Activated CD8-positive, alpha-beta T cell treated with anti-CD3 and anti-CD28 coated beads for 36 hours (primary cell): ENCODE data around the gene PRKD2. TPM values are rescaled to one million over a fixed set of nuclear protein-coding genes. Genes with fewer than 3 reads are reported as not detected.

ENCODE experiments used
- ATAC-seq: fragments of 200-7000 bp; cut with Tn5 transposase; one replicate; pipeline ENCODE4 v1.10.0; 2021; ENCODE audit warnings: mild to moderate bottlenecking, moderate library complexity
- CTCF ChIA-PET: fragments of 350-600 bp; sonication (Branson Sonifier 250); formaldehyde crosslinking; loops from one replicate; lab custom pipeline; 2021; ENCODE audit warnings: antibody characterized with exemption; lab: Charles Lee
- POLR2A ChIA-PET: fragments of 350-600 bp; sonication (Branson Sonifier 250); formaldehyde crosslinking; loops from one replicate; lab custom pipeline; 2021; ENCODE audit warnings: antibody characterized with exemption; lab: Charles Lee
- DNase-seq: peaks from one replicate; pipeline ENCODE4 v3.0.0-alpha.2; 2020
- H3K27ac Mint-ChIP-seq: one replicate; pipeline ENCODE4 v1.8.0; 2021; ENCODE audit warnings: mild to moderate bottlenecking, mixed read lengths
- H3K27me3 Mint-ChIP-seq: one replicate; pipeline ENCODE4 v1.8.0; 2021; ENCODE audit warnings: mixed read lengths
- H3K36me3 Mint-ChIP-seq: one replicate; pipeline ENCODE4 v1.8.0; 2021; ENCODE audit warnings: low read depth, mixed read lengths
- H3K4me1 Mint-ChIP-seq: one replicate; pipeline ENCODE4 v1.8.0; 2021; ENCODE audit warnings: low read depth, mixed read lengths
- H3K4me3 Mint-ChIP-seq: one replicate; pipeline ENCODE4 v1.8.0; 2021; ENCODE audit warnings: mild to moderate bottlenecking, moderate library complexity, mixed read lengths
- H3K9me3 Mint-ChIP-seq: one replicate; pipeline ENCODE4 v1.8.0; 2021; ENCODE audit warnings: mixed read lengths
- intact Hi-C: fragments of 100-400 bp; cut with micrococcal nuclease; formaldehyde crosslinking; loops from one replicate; pipeline ENCODE4 v1.10.0; 2022
- total RNA-seq, 2 experiments: library from RNA; stranded (reverse); gene quantifications; one replicate each; pipeline ENCODE4 v1.2.3, GENCODE V29; 2021
- TF ChIP-seq, protein P1 (sequence below): fragments of 200-600 bp; IDR thresholded peaks from one replicate; pipeline ENCODE4 v1.8.0; 2022; ENCODE audit warnings: antibody characterized with exemption, mild to moderate bottlenecking

The PRKD2 gene
- total RNA-seq, 2 experiments from 2014 or later: 81.1 to 86.0 TPM

GRCh38 chr19:46678110-46678732 lies 38.7 kb downstream of the PRKD2 start:
- H3K9me3 Mint-ChIP-seq: no peaks in the 10 kb centered on the region

DNA sequence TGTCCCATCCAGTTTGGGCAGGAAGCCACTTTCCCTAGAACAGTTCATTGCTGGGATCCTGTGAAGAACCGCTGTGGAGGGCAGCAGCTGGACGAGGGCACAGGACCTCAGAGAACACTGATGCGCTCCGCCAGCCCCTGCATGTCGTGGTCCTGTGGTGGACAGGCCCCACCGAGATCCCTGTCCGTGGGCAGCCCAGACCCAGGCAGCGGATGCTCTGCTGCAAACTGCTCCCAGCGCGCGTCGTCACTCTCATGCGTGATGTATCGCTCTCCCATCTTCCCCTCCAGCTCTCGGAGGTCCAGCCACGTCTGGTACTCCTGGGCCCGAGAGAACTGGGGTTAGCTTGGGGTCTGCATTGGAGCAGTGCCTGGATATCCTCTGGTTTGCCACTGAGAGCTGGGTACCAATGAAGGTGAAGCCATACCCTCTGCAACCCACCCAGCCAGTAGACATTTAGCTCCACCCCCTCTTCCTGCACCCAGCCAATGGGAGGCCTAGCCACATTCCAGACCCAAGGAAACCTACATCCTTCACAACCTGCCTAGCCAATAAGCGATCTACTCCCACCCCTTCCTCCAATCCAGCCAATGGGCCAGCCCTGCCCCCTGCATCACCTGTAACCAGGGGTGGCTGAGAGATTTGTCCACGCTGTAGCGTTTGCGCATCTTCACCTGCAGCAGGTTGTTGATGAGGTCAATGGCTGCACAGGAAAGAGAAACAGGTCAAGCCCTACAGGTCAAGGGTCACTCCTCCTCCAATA lies 42.3 kb downstream of the PRKD2 start:
- TF ChIP-seq, protein P1, sequence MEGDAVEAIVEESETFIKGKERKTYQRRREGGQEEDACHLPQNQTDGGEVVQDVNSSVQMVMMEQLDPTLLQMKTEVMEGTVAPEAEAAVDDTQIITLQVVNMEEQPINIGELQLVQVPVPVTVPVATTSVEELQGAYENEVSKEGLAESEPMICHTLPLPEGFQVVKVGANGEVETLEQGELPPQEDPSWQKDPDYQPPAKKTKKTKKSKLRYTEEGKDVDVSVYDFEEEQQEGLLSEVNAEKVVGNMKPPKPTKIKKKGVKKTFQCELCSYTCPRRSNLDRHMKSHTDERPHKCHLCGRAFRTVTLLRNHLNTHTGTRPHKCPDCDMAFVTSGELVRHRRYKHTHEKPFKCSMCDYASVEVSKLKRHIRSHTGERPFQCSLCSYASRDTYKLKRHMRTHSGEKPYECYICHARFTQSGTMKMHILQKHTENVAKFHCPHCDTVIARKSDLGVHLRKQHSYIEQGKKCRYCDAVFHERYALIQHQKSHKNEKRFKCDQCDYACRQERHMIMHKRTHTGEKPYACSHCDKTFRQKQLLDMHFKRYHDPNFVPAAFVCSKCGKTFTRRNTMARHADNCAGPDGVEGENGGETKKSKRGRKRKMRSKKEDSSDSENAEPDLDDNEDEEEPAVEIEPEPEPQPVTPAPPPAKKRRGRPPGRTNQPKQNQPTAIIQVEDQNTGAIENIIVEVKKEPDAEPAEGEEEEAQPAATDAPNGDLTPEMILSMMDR: no peak
- POLR2A ChIA-PET: interaction anchor here (0.5 to 2.1 kb wide), 4 partner anchors 13 to 98 kb away, joined by 3 to 8 read pairs (median 4); no protein-coding TSS in a partner anchor
- Mint-ChIP-seq H3K4me3 (no peak overlapping the region), H3K27ac (no peak overlapping the region), H3K9me3 (no peaks in the 10 kb centered on the region), H3K36me3 (peaks cover 50% of the 10 kb centered on the region), H3K4me1 (peaks cover 6% of the 10 kb centered on the region), H3K27me3 (no peaks in the 10 kb centered on the region)
- DNase-seq: no peak
- no peak for ATAC-seq
- intact Hi-C loops: no loop called here
- CTCF ChIA-PET: interaction anchor here (0.6 to 1.6 kb wide), 4 partner anchors 13 to 542 kb away, joined by 3 to 6 read pairs (median 4); no protein-coding TSS in a partner anchor

More at GRCh38 chr19:46678110-46678732, 38.7 kb downstream of the PRKD2 start:
- DNase-seq: peak; percentile 80
- ChIA-PET POLR2A (interaction anchor here (1.0 to 1.3 kb wide), 2 partner anchors 17 to 76 kb away, joined by 3 to 4 read pairs; partner anchors contain the start of gene CALM3), CTCF (interaction anchor here (1.5 kb wide), 1 partner anchor 26 kb away, joined by 4 read pairs; no protein-coding TSS in a partner anchor)
- Mint-ChIP-seq H3K4me1 (peaks cover 6% of the 10 kb centered on the region), H3K36me3 (peaks cover 55% of the 10 kb centered on the region), H3K27me3 (no peaks in the 10 kb centered on the region), H3K27ac (peak overlapping the region; percentile 56), H3K4me3 (no peak overlapping the region)
- intact Hi-C loops: no loop called here
- TF ChIP-seq, protein P1: no peak
- ATAC-seq: peak; percentile 97

DNA sequence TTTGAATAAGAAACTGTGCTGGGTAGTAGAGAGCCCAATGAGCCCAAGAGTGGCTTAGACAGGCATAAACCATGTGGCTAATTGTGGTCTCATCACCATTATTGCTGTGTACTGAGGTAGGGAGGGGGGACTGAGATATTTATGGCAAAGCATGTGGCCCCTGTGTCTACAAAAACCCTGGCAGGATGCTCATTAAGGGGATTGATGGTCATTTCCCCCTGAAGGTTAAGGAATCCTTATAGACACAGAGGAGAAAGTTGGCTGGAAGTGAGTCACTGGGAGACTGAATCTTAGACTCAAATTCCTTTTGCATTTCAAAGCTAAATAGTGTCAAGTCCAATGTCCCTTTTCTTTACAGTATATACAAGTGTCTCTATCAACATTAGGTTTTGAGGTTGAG lies 46.1 kb downstream of the PRKD2 start:
- intact Hi-C loops: no loop called here
- ATAC-seq (no peak), DNase-seq (no peak)
- CTCF ChIA-PET: no interaction called here
- Mint-ChIP-seq H3K36me3 (peaks cover 25% of the 10 kb centered on the region), H3K4me1 (no peaks in the 10 kb centered on the region), H3K9me3 (no peaks in the 10 kb centered on the region), H3K27me3 (no peaks in the 10 kb centered on the region), H3K27ac (no peak overlapping the region), H3K4me3 (no peak overlapping the region)
- POLR2A ChIA-PET: no interaction called here
- TF ChIP-seq, protein P1: no peak

- ATAC-seq: no peak
- no peak for DNase-seq
- no peaks in the 10 kb centered on the region for H3K9me3 Mint-ChIP-seq
- H3K4me3 Mint-ChIP-seq: no peak overlapping the region
- POLR2A ChIA-PET: no interaction called here
- H3K27ac Mint-ChIP-seq: no peak overlapping the region
- intact Hi-C loops: no loop called here
- no peaks in the 10 kb centered on the region for H3K4me1 Mint-ChIP-seq
- TF ChIP-seq, protein P1: no peak
- CTCF ChIA-PET: no interaction called here
- no peaks in the 10 kb centered on the region for H3K27me3 Mint-ChIP-seq
- H3K36me3 Mint-ChIP-seq: peaks cover 10% of the 10 kb centered on the region
Observed at GRCh38 chr19:46668662-46669061, 48.3 kb downstream of the PRKD2 start.

DNA sequence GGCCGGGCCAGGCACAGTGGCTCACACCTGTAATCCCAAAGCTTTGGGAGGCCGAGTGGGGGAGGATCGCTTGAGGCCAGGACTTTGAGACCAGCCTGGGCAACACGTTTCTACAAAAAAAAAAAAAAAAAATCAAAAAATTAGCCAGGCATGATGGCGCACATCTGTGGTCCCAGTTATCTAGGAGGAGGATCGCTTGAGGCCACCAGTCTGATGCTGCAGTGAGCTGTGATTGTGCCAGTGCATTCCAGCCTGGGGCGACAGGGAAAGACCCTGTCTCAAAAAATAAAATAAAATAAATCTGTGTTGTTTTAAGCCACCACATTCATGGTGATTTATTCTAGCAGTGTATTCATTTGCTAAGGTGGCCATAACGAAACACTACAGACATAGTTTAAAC lies 51.8 kb downstream of the PRKD2 start:
- H3K36me3 Mint-ChIP-seq: no peaks in the 10 kb centered on the region
- ChIA-PET CTCF (interaction anchor here (4.9 kb wide), 1 partner anchor 51 kb away, joined by 300 read pairs; no protein-coding TSS in a partner anchor), POLR2A (no interaction called here)
- intact Hi-C loops: no loop called here
- H3K27me3 Mint-ChIP-seq: peaks cover 1% of the 10 kb centered on the region
- H3K27ac Mint-ChIP-seq: no peak overlapping the region
- TF ChIP-seq, protein P1: no peak
- DNase-seq: no peak
- no peak for ATAC-seq
- H3K4me3 Mint-ChIP-seq: no peak overlapping the region
- no peaks in the 10 kb centered on the region for H3K9me3 Mint-ChIP-seq
- peaks cover 15% of the 10 kb centered on the region for H3K4me1 Mint-ChIP-seq
